Sigmoid colon (tissue), 7 donors: ENCODE data around the gene NOL4L. TPM values are rescaled to one million over a fixed set of nuclear protein-coding genes. Genes with fewer than 3 reads are reported as not detected.

Source experiments
- DNase-seq: peaks from one replicate; pipeline ENCODE4 v3.0.0-alpha.2; 2019
- H3K27ac ChIP-seq, 4 donors: fragments of 200-600 bp; sonication (generic); one replicate each; pipeline ENCODE4 v1.5.1; 2016 to 2019; ENCODE audit warnings: mild to moderate bottlenecking in 1 of 4
- H3K27me3 ChIP-seq, 3 donors: fragments of 200-600 bp; sonication (generic); one replicate each; pipeline ENCODE4 v1.5.1; 2019; ENCODE audit warnings: mild to moderate bottlenecking in 1 of 3
- H3K36me3 ChIP-seq, 4 donors: fragments of 200-600 bp; sonication (generic); one replicate each; pipeline ENCODE4 v1.5.1; 2016 to 2019
- H3K4me1 ChIP-seq, 4 donors: fragments of 200-600 bp; sonication (generic); one replicate each; pipeline ENCODE4 v1.5.1; 2017 to 2019
- H3K4me3 ChIP-seq, 4 donors: fragments of 200-600 bp; sonication (generic); one replicate each; pipeline ENCODE4 v1.5.1; 2017 to 2019; ENCODE audit warnings: mild to moderate bottlenecking in 2 of 4, moderate library complexity in 1 of 4
- H3K9me3 ChIP-seq, 4 donors: fragments of 200-600 bp in 3 of 4; sonication (generic) in 3 of 4; one replicate each; pipeline versions ENCODE4 v1.5.1 to v1.6.1; 2013 to 2019
- CTCF ChIP-seq, 4 experiments: fragments of 450-650 bp in 3 of 4; fragments of 200-600 bp in 1 of 4; IDR thresholded peaks; one replicate each; pipeline ENCODE4 v1.5.1; 2016 to 2019; ENCODE audit warnings: antibody characterized with exemption in 4 of 4, mild to moderate bottlenecking in 3 of 4, moderate library complexity in 2 of 4
- EP300 ChIP-seq, 4 donors: sonication (generic); formaldehyde crosslinking; IDR thresholded peaks; one replicate each; pipeline ENCODE4 v1.6.1; 2017; ENCODE audit warnings: antibody characterized with exemption in 4 of 4
- POLR2A ChIP-seq, 2 donors: fragments of 450-650 bp; IDR thresholded peaks; one replicate each; pipeline ENCODE4 v1.6.1; 2016; ENCODE audit warnings: antibody characterized with exemption in 2 of 2, mild to moderate bottlenecking in 2 of 2, moderate library complexity in 2 of 2
- POLR2AphosphoS5 ChIP-seq, 4 donors: sonication (generic); formaldehyde crosslinking; IDR thresholded peaks; one replicate each; pipeline ENCODE4 v1.6.1; 2017; ENCODE audit warnings: antibody characterized with exemption in 4 of 4
- WGBS, 2 donors: extraction: QIAGEN DNeasy Blood & Tissue Kit; methylation state at CpG; one replicate each; pipeline ENCODE4 v1.1.7; 2013; 5-methylcytosine and 5-hydroxymethylcytosine counted together
- intact Hi-C: fragments of 100-400 bp; cut with DNase I; formaldehyde crosslinking; loops from one replicate; pipeline ENCODE4 v1.15.1; 2023
- polyA plus RNA-seq, 3 donors: library from polyadenylated mRNA; stranded (reverse); fragments of 200-250 nt; gene quantifications; one replicate each; pipeline ENCODE4 v1.2.3, GENCODE V29; 2013
- total RNA-seq, 4 donors: library from RNA; depleted of rRNA; stranded (reverse); fragments of >200 nt; gene quantifications; one replicate each; pipeline ENCODE4 v1.1.0, GENCODE V29; 2016
- donor health status: healthy with polysubstance abuse.
- donor health status: Bipolar disorder and iron deficiency.
- donor health status: healthy.

Gene NOL4L
- total and polyA plus RNA-seq, 7 donors = 9.2 to 34.7 (median 16.8) TPM

- H3K27ac ChIP-seq = no peak overlapping the region
- WGBS, 2 donors = 88 to 91% methylated on average over 22 of the region's 22 CpGs
- H3K9me3 ChIP-seq = no peaks in the 10 kb centered on the region
- intact Hi-C loops = no loop called here
- peaks cover 0 to 22% (median 0%) of the 10 kb centered on the region in 3 donors for H3K27me3 ChIP-seq
- H3K36me3 ChIP-seq = no peaks in the 10 kb centered on the region
- no peaks in the 10 kb centered on the region for H3K4me1 ChIP-seq
- no peak overlapping the region for H3K4me3 ChIP-seq
- TF ChIP-seq CTCF (IDR thresholded peaks at IDR 0.05) = no peak
- no peak for DNase-seq
Observed at GRCh38 chr20:32607727-32608663, 22.9 kb upstream of the NOL4L start.

DNA sequence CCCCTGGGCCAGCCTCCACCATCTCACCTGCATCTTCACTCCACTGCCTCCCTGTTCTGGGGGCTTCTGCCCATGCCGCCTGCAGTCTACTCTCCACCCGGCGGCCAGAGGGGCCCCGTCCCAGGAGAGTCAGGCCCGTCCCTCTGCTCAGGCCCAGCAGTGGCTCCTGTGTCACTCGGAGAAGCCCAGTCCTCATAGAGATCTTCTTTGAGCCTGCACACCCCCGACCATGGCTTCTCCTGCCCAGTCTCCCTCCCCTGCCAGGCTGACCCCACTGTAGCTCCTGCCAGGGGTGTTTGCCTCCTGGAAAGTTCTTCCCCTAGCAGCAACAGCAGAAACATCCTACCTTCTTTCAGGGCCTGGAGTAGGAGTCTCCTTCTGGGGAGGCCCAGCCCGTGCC is 22.2 kb upstream of the NOL4L start:
- 87 to 90% methylated on average over 8 of the region's 8 CpGs for WGBS, 2 donors
- no peak for DNase-seq
- TF ChIP-seq POLR2AphosphoS5 (IDR thresholded peaks at IDR 0.05) (no peak), POLR2A (IDR thresholded peaks at IDR 0.05) (no peak), EP300 (IDR thresholded peaks at IDR 0.05) (no peak), CTCF (IDR thresholded peaks at IDR 0.05) (no peak)

GRCh38 chr20:32606790-32607189 is 21.7 kb upstream of the NOL4L start:
- no peak for DNase-seq
- no peaks in the 10 kb centered on the region for H3K36me3 ChIP-seq
- H3K9me3 ChIP-seq = no peaks in the 10 kb centered on the region
- TF ChIP-seq EP300 (IDR thresholded peaks at IDR 0.05) (no peak), POLR2A (IDR thresholded peaks at IDR 0.05) (no peak), POLR2AphosphoS5 (IDR thresholded peaks at IDR 0.05) (no peak)
- WGBS, 2 donors = 89 to 92% methylated on average over 1 of the region's 1 CpG
- H3K27ac ChIP-seq = no peak overlapping the region
- no peaks in the 10 kb centered on the region for H3K4me1 ChIP-seq
- peaks cover 0 to 22% (median 0%) of the 10 kb centered on the region in 3 donors for H3K27me3 ChIP-seq
- no peak overlapping the region for H3K4me3 ChIP-seq
- intact Hi-C loops = no loop called here

More for the DNA sequence above, 22.2 kb upstream of the NOL4L start:
- no peaks in the 10 kb centered on the region for H3K9me3 ChIP-seq
- no peaks in the 10 kb centered on the region for H3K4me1 ChIP-seq
- H3K4me3 ChIP-seq = no peak overlapping the region
- no peak overlapping the region for H3K27ac ChIP-seq
- H3K27me3 ChIP-seq = peaks cover 0 to 22% (median 0%) of the 10 kb centered on the region in 3 donors
- H3K36me3 ChIP-seq = no peaks in the 10 kb centered on the region
- intact Hi-C loops = no loop called here

GRCh38 chr20:32606107-32606506 is 21.0 kb upstream of the NOL4L start:
- intact Hi-C loops = no loop called here
- WGBS, 2 donors = 31 to 66% methylated on average over 8 of the region's 8 CpGs
- no peaks in the 10 kb centered on the region for H3K9me3 ChIP-seq
- H3K4me3 ChIP-seq = no peak overlapping the region
- no peak for DNase-seq
- H3K36me3 ChIP-seq = no peaks in the 10 kb centered on the region
- no peak for TF ChIP-seq CTCF (IDR thresholded peaks at IDR 0.05)
- no peak for TF ChIP-seq POLR2AphosphoS5 (IDR thresholded peaks at IDR 0.05)
- no peak for TF ChIP-seq EP300 (IDR thresholded peaks at IDR 0.05)
- TF ChIP-seq POLR2A (IDR thresholded peaks at IDR 0.05) = no peak
- H3K27me3 ChIP-seq = peaks cover 0 to 22% (median 0%) of the 10 kb centered on the region in 3 donors
- H3K27ac ChIP-seq = no peak overlapping the region
- H3K4me1 ChIP-seq = no peaks in the 10 kb centered on the region

DNA sequence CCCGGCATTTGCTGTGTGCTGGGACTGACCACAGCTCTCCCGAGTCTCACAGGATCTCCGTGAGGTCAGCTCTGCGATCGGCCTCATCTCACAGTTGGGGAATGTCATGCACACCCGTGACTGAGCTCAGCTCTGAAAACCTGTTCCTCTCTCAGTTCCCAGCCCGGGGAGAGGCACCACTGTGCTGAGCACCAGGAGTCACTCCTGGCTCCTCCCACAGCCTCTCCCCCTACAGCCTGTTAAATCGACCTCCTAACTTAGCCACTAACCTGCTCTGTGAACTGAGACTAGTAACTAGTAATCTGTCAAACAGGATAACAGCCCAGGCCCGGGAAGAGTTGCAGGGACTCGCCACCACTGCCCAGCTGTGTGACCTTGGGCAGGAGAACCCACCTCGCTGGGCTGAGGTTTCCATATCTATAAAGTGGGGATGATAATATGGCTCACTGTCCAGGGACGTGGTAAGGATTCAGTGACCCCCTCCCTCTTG is 20.1 kb upstream of the NOL4L start:
- TF ChIP-seq CTCF (IDR thresholded peaks at IDR 0.05) = no peak
- TF ChIP-seq POLR2A (IDR thresholded peaks at IDR 0.05) = no peak
- DNase-seq = no peak
- Histone ChIP-seq H3K27ac (no peak overlapping the region), H3K27me3 (peaks cover 0 to 15% (median 0%) of the 10 kb centered on the region in 3 donors), H3K4me3 (no peak overlapping the region), H3K36me3 (no peaks in the 10 kb centered on the region), H3K4me1 (no peaks in the 10 kb centered on the region), H3K9me3 (no peaks in the 10 kb centered on the region)
- intact Hi-C loops = no loop called here
- 35 to 58% methylated on average over 12 of the region's 12 CpGs for WGBS, 2 donors
